ENCODE measurements around the gene MARCHF3.
"Not testable (repeated sequence)": the region's sequence is repeated elsewhere in the genome, so short reads cannot be mapped to it uniquely, and the experiment has no call there.

MARCHF3 gene

DNA sequence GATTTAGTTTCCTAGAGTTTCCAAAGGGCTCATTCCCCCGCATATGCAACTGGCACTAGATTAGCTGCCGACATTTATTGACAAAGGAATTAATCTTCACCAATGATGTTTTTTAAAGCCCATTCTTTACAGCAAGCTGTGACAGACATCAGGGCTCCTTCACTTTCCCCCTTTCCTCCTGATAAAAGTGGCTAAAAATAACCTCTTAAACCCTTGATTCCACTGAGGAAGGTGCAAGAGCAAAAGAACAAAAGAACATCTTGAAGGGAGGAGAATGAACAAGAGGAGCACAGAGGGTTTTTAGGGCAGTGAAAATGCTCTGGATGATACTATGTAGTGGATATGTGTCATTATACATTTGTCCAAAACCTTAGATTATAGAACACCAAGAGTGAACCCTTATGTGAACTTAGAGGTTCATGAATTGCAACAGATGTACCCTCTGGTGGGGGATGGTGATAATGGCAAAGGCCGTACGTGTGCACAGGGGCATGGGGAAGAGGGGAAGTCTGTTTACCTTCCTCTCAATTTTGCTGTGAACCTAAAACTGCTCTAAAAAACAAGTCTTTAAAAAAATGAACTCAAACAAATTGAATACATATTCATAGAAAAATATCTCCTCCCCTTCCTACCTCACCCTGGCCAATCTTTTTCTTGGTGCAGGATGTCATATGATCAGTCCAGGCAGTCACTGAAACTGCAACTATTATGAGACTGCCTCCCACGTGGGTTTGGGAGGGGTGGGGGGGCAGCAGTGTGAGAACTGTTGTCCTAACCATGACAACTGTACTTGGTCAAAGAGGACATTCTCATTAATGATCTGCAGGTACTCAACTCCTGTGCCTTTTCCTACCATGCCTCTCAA is 83.0 kb downstream of the MARCHF3 start:
- no peak for DNase-seq

DNA sequence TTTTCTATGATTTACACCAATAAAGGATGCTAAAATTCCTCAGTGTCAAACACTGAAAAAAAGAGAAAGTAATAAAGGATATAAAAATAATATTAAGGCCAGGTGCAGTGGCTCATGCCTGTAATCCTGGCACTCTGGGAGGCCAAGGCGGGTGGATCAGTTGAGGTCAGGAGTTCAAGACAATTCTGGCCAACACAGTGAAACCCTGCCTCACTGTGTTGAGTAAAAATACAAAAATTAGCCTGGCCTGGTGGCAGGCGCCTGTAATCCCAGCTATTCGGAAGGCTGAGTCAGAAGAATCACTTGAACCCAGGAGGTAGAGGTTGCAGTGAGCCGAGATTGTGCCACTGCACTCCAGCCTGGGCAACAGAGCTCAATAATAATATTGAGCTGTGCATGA is 87.5 kb downstream of the MARCHF3 start:
- not testable (repeated sequence) for DNase-seq

DNA sequence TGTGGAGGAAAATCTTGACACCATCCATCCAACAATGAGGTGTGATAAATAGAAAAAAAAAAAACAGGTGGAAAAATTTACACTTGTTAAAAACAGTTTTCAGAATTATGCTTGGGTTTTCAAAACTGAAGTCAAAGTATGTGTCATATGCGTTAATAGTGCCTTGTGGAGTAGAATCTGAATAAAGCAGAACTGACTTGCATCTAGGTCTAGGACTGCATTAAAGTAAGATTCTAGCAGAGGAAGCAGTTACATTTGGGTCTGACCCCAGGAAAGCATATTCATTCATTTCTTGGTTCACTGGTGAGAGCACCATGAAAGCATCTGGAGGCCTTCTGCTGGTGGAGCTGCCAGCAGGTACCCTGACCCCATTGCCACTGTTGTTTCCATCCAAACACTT is 89.0 kb downstream of the MARCHF3 start:
- no peak for DNase-seq

DNA sequence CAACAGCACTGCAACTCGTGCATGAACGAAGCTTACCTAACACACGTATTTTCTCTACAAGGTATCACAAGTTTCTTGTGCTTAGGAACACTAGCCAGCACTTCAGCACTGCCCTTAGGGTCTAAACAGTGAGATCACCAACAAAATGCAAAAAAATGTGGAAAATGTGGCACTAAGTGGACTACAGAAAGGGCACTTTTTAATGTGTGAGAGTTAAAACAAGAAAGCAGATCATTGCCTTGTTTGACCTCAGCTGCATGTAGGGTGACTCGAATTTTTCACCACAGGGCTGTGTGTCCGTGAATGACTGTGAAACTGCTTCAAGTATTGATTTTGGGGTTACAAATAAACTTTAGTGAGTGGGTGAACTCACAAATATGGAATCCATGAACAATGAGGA is 90.5 kb downstream of the MARCHF3 start:
- no peak for DNase-seq

DNA sequence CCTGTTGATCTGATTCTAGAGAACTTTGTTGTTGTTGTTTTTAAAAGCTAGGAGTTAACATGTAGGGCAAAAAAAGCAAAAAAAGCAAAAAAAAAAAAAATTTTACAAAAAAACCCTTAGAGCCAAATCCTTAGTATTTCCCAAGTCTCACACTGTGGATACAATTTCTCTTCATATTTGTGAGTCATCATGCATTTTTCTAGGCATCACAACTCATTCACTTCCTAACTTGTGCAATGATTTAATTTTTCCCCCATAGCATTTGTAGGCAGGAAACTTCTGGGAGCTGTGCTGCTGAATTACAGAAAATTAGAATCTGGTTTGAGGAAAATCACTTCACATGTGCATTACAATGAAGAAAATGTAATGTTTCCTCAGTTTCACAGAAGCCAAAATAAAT is 91.9 kb downstream of the MARCHF3 start:
- DNase-seq: no peak

DNA sequence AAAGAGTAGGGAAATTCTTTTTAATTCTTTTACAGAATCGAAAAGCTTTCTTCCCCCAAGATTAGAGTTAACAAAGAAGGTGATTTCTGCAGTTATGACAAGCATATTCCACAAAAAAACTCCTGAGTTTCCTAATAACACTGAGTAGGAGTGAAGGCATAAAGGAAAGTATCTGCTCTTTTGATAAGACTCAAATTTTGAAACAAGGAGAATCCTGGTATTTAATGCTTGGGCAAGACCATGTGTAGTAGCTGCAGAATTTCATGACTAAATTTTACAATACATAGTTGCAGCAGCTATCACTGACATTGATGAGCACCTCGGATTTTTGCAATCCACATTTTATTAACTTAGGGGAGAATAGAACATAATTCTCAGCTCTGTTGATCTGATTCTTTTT is 92.6 kb downstream of the MARCHF3 start:
- DNase-seq: no peak

DNA sequence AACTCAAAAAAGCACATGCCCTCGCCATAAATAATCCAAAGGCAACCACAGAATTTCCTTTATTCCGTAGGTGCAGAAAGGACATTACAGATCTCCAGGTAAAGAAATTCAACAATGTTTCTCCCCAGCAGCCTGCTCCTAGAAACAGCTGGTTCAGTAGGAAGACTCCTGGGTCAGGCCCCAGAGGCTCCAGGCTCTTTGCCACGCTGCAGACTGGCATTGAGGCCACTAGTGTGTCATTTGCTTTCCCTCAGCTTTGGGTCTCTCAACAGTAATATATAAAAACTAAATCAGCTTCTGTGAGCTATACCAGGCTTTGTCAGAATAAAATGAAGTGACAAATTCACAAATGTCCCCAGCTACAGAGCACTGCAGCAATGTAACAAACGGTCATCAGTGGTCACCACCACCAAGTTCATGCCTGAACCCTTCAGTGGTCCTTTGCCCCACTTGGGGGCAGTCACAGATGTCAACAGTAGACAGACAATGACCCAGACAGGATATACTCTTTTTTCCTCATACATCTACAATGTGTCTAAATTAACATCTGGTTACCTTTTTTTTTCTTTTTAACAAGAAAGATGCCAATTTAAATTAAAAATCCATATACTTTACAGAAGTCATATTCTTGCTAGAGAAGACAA is 93.5 kb downstream of the MARCHF3 start:
- DNase-seq: no peak

DNA sequence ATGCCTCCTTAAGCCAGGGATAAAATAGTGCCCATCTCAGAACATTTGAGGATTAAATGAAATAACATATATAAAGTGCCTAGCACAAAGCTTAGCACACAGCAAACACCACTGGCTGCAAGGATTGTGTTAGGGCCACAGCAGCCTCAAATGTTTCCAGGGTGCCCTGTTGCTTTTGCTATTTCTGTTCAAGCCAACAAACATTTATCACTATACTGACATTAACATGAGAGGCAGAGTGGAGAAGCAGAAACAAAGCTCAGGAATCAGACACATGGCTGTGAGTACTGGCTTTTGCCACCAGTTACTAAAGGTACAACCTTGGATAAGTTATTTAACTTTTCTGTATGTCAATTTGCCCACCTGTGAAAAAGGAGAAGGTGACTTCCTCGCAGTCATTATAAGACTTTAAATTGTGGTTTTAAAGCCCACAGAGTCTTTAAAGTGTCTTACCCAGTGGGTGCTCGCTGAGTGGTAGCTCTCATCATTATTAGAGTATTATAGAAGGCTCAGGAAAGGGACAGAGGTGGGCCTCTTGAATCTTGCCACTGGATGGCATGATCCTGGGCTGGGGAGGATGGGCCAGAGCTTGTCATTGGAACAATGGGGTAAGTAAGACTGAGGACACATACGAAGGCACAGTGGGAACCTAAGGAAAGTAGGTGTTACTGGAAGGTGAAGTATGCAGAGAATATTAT is 98.2 kb downstream of the MARCHF3 start:
- no peak for DNase-seq

DNA sequence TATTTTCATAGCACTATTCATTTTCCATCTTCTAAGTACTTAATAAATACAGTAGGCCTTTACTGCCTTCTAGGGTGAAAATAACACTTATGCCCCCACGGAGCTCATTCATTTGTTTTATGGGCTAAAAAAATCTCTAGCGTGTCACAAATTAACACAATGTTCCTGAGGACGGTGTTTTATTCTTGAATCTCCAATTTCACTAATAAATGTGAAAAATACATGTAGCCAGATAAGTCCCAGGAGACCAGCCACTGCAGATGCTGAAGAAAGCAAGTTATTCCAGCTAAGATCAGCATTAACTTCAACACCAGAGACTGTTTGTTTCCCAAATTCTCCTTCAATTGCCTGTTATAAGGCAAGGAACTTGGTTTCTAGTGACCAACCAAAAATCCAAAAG is 102.3 kb downstream of the MARCHF3 start:
- DNase-seq: no peak

DNA sequence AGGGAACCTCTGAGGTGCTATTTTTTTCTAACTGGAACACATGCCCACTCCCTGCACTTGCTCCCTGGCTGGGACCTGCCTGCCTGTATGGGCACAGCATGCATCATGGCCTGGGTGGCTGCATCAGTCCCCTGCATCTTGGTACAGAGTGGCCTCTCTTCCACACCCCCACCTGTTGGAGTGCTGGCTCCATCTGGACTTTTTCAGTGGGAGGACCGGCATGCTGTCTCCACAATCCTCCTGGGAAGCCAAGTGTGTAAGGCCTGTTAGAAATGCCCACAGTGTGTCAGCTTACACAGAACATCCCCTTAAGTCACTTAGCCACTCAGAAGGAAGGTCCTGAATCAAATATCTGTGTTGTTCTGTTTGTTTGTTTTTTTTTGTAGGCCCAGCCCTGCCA is 102.9 kb downstream of the MARCHF3 start:
- no peak for DNase-seq

DNA sequence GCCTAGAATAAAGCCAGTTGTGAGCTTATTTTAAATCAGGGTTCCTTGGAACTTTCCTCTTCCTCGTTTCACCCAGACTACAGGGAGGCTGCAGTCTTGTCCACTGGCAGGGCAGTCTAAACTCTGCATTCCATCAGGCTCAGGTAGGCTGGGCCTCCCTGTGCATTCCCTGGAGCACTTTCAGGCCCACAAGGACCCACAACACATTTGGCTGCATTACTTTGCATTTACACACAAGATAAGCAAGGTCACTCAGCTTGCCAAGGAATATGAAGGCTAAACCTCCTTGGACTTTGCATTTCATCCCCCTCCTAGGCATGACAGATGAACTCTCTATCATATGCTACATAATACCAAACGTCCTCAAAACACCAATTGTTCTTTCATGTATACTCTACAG is 104.2 kb downstream of the MARCHF3 start:
- no peak for DNase-seq

DNA sequence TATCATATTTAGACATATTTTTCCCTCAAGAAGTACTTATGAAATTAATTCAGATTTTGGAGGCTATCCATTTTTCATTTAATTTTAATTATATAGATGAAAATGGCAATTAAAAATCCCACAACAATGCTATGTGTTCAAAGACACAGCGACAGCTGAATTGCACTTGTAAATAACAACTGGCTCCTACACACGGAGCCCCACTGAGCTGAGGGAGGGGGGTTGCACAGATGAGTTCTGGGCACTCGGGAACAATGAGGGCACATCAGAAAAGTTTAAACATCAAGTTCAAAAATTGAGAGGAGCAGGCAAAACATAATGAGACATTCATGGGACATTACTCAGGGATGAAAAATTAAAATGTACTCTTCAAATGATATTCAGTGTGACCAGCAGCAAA is 104.9 kb downstream of the MARCHF3 start:
- DNase-seq: no peak

DNA sequence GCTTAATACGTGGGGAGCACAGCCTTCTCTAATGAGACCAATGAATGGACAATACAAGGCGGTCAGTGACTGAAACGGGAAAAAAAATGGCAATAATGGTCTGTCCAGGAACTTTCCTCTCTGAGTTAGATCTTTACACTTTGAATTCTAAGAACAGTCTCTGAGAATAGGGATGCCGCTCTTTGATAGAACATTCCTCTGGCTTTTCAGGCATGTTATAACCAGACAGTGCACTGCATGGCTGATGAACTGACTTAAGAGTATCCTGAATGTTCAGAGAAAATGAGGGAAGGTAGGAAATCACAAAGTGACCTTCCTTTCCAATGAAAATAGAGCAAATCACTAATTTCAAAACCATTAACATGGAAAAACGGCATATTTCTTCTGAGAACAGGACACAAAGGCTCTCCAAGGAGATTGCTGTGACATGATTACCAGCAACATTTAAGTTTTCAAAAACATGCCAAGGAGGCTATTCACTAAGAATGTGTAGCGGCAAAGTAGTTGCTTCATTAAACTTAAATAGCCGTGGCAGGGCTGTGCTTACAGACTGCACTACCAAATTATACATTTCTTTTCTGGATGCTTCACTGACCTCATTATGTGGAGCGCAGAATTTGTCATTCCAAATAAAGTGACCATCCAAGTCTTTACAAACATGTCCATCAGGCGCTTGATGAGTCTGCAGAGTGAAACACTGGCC is 105.9 kb downstream of the MARCHF3 start:
- DNase-seq: no peak

DNA sequence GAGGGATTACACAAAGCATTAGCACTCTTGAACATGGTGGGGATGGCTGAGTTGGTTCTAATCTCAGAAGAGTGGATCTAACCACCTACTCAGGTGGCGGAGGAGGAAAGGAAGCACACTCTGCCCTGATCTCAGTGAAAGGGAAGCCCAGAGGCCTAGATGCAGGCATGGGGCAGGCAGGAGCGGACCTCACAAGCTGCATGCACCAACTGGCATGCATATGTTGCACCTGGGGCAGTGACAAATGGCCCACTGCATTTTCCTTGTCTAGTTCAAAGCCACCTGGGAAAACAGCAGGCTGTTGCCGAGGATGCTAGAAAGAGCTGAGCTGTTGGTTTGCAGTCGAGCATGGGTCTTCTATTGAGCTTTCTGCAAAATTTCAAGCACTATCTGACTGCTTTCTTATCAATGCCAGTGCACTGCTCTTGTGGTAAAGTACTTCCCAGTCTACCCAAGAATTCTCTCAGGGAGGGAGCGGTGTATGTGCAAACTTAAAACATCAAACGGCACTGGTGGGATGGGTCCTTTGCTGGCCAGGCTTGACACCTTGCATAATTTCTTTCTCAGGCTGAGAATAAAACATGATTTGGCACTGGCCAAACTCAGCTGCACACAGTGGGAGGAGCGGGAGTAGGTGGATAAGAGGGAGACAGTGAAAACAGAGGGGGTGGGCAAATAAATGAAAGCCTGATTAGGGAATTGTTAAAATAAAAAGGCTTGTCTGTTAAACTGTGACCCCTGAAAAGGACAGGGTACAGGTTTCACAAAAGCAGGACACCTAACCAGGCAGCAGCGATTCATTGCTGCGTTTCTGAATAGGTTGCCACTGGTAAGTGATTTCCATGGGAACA is 108.9 kb downstream of the MARCHF3 start:
- DNase-seq: no peak

DNA sequence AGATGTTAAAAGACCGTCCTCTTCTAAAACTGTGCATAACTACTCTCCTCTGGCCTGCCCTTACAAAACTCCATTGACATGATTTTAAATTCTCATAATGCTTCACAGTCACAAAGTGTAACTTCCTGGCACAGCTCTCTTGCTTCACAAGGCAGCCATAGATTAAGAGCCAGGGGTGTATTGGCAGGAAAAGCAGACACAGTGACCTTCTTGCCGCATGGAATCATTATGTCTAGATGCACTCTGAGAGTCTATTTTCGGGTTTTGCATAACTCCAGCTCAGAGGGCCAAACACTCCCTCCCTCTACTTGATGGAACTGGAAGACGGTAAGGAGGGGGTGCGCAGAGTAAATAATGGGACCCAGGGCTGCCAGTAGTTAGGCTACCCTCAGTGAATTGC is 110.1 kb downstream of the MARCHF3 start:
- no peak for DNase-seq

DNA sequence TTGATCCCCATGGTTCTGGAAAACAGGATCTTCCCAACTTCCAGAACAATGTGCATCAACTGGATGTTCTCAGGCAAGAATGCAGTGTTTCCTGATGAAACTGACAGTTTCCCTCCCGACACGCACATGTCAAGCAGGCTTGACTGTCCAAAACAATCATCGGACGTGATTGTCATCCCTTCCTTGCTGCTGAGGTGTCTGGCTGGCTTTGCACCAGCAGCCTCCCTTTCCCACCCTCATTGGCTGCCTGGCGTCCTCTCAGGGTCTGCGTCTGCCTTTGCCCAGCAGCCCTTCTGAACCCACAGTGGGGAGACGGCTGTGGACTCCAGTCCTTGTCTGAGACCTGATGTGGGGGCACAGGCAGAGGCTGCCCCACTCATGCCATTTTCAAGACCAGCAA is 110.8 kb downstream of the MARCHF3 start:
- no peak for DNase-seq

DNA sequence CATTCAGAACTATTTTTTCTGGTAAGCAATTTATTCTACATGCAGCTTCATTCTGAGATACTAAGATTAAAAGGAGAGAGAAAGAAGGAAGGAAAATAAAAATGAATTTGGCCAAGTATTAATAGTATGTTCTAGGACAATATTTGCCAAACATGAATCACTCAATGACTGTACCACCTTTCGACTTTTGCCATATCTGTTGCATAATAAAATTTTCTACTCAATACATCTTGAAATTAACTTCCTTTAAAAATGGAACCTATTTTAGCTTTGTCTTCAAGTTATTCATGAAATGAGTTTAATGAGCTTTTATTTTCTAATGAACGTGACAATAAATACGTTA is 111.8 kb downstream of the MARCHF3 start:
- no peak for DNase-seq

DNA sequence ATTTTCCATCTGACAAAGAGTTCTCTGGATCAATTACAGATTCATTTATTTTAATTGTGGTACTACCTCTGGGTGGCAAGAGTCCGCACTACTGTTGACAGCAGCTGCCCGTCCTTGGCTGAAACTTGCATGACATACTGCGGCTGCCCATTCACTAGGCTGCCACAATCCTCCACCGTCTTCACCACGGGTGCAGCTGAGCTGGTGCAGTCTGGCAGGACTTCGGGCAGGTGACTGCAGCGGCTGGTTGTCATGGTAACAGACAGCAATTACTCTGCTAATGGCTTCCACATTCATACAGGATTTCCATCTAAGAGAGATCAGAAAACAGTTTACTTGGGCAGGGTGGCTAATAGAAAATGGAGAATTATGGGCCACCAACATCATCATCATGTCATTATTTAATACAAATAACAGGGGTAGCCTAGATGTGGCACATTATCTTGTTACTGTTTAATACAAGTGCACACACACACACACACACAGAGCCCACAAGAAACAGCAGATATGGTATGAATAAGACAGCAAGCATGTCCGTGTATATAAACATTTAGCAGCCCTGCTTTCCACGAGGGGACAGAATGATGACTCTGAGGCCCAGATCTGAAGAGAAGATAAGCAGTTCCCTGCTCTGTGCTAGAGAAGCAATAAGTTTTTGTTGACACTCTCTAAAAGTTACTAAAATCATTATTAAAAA is 112.3 kb downstream of the MARCHF3 start:
- DNase-seq: no peak

DNA sequence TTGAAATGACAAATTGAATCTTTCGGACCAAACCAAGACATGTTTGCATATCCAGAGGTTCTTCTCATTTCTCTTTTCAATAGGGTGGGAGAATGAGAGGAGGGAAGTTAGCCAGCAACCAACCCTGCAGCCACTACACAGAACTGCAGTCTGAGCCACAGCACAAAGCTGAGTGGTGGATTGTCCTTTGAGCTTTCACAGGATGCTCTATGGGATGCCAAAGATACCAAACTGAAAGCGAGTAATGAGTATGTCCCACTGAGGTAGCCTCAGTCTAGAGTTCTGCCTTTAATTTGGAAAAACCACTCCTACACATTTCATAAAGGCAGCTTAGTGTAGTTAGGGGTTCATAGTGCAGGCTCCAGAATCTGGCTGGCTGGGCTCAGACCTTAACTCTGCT is 114.9 kb downstream of the MARCHF3 start:
- no peak for DNase-seq

DNA sequence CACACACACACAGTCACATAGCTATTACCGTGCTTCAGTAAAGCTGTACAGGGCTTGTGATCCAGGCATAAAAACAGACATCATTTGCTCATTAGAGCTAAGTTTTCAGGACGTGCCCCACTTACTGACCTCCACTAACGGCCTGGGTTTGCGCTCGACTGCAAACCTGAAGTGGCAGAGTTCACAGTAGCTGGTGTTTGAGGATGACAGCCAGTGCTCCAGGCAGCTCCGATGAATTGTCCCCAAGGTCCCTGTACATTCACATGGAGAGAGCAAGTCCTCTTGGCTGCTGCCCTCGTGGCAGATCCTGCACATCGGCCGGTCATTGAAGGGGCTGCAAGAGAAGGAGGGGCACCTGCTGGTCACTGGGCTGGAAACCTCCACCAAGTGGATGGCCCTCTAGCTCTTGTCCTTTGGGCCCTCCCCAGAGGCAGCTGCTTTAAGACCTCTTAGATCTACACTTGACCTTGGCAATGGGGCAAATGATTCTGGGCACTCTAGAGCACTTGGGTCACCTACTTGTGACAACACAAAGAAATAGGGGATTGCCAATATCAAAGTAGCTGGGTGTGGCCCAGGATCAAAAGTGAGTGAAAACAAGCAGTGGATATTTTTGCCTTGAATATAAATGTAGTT is 115.4 kb downstream of the MARCHF3 start:
- no peak for DNase-seq

DNA sequence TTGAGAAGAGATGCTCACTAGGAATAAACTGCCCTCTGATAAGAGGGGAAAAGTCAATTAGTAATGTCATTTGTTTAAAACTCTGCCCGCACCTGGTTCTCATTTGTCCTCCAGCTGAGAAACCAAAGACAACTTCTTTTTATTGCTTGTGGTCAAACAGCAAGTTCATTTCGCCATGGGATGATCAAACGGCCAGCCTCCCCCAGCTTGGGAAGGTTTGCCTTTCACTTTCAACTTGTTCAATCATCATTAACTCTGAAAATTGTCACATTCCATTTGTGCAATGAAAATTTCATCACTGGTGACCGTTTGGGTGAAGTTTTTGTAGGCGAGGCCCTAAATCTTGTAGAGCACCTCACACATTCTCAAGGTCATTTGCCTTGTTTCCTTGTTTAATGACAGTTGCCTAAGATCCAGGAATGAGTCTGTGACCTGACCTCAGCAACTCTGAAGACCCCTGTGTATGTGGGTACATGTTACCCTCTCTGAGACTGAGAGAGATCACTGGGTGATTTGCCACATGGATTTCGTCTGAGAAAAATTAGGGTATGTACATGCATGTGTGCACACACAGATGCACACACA is 117.7 kb downstream of the MARCHF3 start:
- DNase-seq: no peak

Measured in KG1 (cell line).